ENCODE measurements around the gene LILRA1. TPM values are rescaled to one million over a fixed set of nuclear protein-coding genes. Genes with fewer than 3 reads are reported as not detected.
"Not testable (repeated sequence)": the region's sequence is repeated elsewhere in the genome, so short reads cannot be mapped to it uniquely, and the experiment has no call there.

Gene LILRA1
- total RNA-seq, 1 donor from 2014 or later, result not detected

GRCh38 chr19:54570316-54570715, 23.1 kb upstream of the LILRA1 start:
- FAIRE-seq, result no peak
- no peak for DNase-seq (ENCODE audit: low read depth)

GRCh38 chr19:54571715-54572615, 21.5 kb upstream of the LILRA1 start:
- not testable (repeated sequence) for H3K27me3 ChIP-seq (ENCODE audit: control insufficient read depth, insufficient read depth, low read length); H3K4me3 ChIP-seq (ENCODE audit: low read depth, low read length); FAIRE-seq; DNase-seq (ENCODE audit: low read depth); H3K36me3 ChIP-seq (ENCODE audit: control insufficient read depth, insufficient read depth, low read length)

More at GRCh38 chr19:54570316-54570715, 23.1 kb upstream of the LILRA1 start:
- TF ChIP-seq CTCF (IDR thresholded peaks at IDR 0.05; ENCODE audit: insufficient read depth, low read length, severe bottlenecking), result no peak
- Histone ChIP-seq H3K36me3 (ENCODE audit: control insufficient read depth, insufficient read depth, low read length) (no peaks in the 10 kb centered on the region), H3K27me3 (ENCODE audit: control insufficient read depth, insufficient read depth, low read length) (no peaks in the 10 kb centered on the region), H3K4me3 (ENCODE audit: low read depth, low read length) (no peak overlapping the region)

- TF ChIP-seq CTCF (IDR thresholded peaks at IDR 0.05; ENCODE audit: insufficient read depth, low read length, severe bottlenecking), result no peak
- Histone ChIP-seq H3K27me3 (ENCODE audit: control insufficient read depth, insufficient read depth, low read length) (no peaks in the 10 kb centered on the region), H3K4me3 (ENCODE audit: low read depth, low read length) (no peak overlapping the region), H3K36me3 (ENCODE audit: control insufficient read depth, insufficient read depth, low read length) (no peaks in the 10 kb centered on the region)
- no peak for FAIRE-seq
- no peak for DNase-seq (ENCODE audit: low read depth)
Measured at GRCh38 chr19:54572696-54573311, 20.6 kb upstream of the LILRA1 start.

- no peak for TF ChIP-seq CTCF (IDR thresholded peaks at IDR 0.05; ENCODE audit: insufficient read depth, low read length, severe bottlenecking)
- Histone ChIP-seq H3K27me3 (ENCODE audit: control insufficient read depth, insufficient read depth, low read length) (no peaks in the 10 kb centered on the region), H3K36me3 (ENCODE audit: control insufficient read depth, insufficient read depth, low read length) (no peaks in the 10 kb centered on the region), H3K4me3 (ENCODE audit: low read depth, low read length) (no peak within 1 kb of the TSS)
- DNase-seq (ENCODE audit: low read depth), result no peak
- FAIRE-seq, result no peak
Measured at GRCh38 chr19:54573330-54573872, 20.0 kb upstream of the LILRA1 start, which contains the start of gene LILRA2. TSS of gene LILRA2 (plus strand) at chr19:54573790. CDS start at chr19:54573879, 89 bp downstream.

GRCh38 chr19:54574051-54574450, 19.4 kb upstream of the LILRA1 start:
- Histone ChIP-seq H3K36me3 (ENCODE audit: control insufficient read depth, insufficient read depth, low read length) (no peaks in the 10 kb centered on the region), H3K4me3 (ENCODE audit: low read depth, low read length) (no peak overlapping the region), H3K27me3 (ENCODE audit: control insufficient read depth, insufficient read depth, low read length) (no peaks in the 10 kb centered on the region)
- no peak for TF ChIP-seq CTCF (IDR thresholded peaks at IDR 0.05; ENCODE audit: insufficient read depth, low read length, severe bottlenecking)
- FAIRE-seq (no peak), DNase-seq (ENCODE audit: low read depth) (no peak)

- no peak for TF ChIP-seq CTCF (IDR thresholded peaks at IDR 0.05; ENCODE audit: insufficient read depth, low read length, severe bottlenecking)
- Histone ChIP-seq H3K27me3 (ENCODE audit: control insufficient read depth, insufficient read depth, low read length) (no peaks in the 10 kb centered on the region), H3K4me3 (ENCODE audit: low read depth, low read length) (no peak overlapping the region), H3K36me3 (ENCODE audit: control insufficient read depth, insufficient read depth, low read length) (no peaks in the 10 kb centered on the region)
- DNase-seq (ENCODE audit: low read depth), result no peak
- FAIRE-seq, result no peak
Measured at GRCh38 chr19:54574527-54575056, 18.8 kb upstream of the LILRA1 start.

GRCh38 chr19:54575205-54575604, 18.2 kb upstream of the LILRA1 start:
- H3K27me3 ChIP-seq (ENCODE audit: control insufficient read depth, insufficient read depth, low read length); FAIRE-seq; H3K4me3 ChIP-seq (ENCODE audit: low read depth, low read length); DNase-seq (ENCODE audit: low read depth); H3K36me3 ChIP-seq (ENCODE audit: control insufficient read depth, insufficient read depth, low read length): not testable (repeated sequence)

Measured in bronchial epithelial cell (primary cell).